NCI-H1105 treated with DMSO at 0.1 percent for 48 hours (cell line): Measurements from ENCODE around the gene OR11H7.
"Not testable (repeated sequence)": the region's sequence is repeated elsewhere in the genome, so short reads cannot be mapped to it uniquely, and the experiment has no call there.

ENCODE experiments used
- DNase-seq: peaks from one replicate; lab custom pipeline; 2025; lab: John Stamatoyannopoulos, UW

Gene OR11H7

DNA sequence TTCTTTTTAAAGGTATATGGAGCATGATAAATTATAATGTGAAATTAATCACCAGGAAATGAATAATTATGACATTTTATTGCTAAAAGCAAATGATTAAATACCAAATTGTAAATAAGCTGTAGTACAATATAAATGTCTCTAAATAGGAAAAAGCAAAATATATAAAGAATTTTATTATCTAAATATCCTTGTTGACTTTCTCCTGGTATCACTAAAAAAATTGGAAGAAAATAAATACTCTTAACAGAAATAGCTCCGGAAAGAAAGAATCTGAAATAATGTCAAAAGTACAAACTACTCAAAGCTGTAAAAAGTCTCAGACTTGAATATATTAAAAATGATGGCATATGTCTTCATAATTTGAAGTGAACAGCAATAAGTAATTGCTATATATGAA lies at the start of gene OR11H7:
OR11H7 (plus strand) TSS at position 301 of the 400 bp plus-strand sequence.
- no peak for DNase-seq

- no peak for DNase-seq
Observed at GRCh38 chr14:20179218-20179617, 49.6 kb upstream of the OR11H7 start.

DNA sequence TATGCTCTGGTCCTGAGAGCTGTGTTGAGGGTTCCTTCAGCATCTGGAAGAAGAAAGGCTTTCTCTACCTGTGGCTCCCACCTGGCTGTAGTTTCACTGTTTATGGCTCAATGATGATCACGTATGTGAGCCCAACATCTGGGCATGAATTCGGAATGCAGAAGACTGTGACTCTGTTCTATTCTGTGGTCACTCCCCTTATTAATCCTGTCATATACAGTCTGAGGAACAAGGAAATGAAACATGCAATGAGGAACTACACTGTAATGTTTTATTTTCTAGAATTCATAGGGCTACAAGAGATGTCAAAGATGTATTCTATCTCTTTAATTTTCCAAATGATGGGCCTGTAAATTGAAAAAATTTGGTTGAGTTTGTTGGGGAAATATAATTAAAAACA lies 48.9 kb upstream of the OR11H7 start:
- no peak for DNase-seq

GRCh38 chr14:20180486-20180885 lies 48.3 kb upstream of the OR11H7 start:
- no peak for DNase-seq

DNA sequence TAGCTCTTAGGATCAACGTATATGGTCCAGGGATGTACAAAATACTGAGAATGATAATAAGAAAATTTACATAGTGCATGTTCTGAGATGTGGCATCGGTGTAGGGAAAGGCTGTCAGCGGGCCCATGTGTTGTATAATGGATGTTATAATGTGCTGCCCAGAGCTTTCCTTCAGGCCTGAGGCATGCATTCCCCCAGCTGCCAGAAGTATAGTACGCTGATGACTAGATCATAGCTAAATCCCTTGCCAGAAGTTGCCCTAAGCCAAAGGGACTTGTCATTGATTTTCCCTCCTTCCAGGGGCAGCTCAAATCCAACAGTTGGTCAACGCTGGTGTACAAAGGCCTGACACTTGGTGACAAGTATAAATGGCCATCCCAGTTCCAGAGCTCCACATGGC lies 44.6 kb upstream of the OR11H7 start:
- no peak for DNase-seq

- no peak for DNase-seq
Observed at GRCh38 chr14:20190596-20190995, 38.2 kb upstream of the OR11H7 start, which contains the start of gene OR11G2. Gene OR11G2 (plus strand): TSS chr14:20190896. CDS start chr14:20197438, 6,542 bp downstream.

DNA sequence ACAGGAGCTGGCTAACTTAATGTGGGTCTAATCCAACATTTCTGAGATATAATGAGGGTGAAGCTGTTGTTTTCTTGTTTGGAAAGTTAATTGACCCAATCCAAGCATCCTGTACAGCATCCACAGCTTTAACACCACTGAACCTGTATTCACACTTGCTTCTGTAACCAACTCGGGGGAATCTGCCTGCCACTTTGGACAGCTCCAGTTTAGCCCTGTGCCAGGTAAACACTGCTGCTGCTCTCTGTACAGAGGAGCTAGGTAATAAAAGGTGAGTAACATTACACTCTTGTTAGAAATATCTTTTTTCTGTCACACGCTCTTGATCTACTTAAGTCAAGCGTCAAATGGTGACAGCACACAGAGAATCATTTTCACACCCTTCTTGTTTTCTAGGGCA lies 37.4 kb upstream of the OR11H7 start:
- no peak for DNase-seq

GRCh38 chr14:20194101-20194500 lies 34.7 kb upstream of the OR11H7 start:
- no peak for DNase-seq

DNA sequence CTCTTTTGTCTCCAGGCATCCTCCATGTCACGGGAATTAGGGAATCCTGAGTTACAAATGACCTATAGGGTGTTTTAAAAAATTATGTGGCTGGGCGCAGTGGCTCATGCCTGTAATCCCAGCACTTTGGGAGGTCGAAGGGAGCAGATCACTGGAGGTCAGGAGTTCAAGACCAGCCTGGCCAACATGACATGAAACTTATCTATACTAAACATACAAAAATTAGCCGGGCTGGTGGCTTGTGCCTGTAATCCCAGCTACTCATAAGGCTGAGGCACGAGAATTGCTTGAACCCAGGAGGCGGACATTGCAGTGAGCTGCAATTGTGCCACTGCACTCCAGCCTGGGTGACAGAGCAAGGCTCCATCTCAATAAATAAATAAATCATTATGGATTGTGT lies 33.6 kb upstream of the OR11H7 start:
- not testable (repeated sequence) for DNase-seq

GRCh38 chr14:20195911-20196310 lies 32.9 kb upstream of the OR11H7 start:
- peak; percentile 23 for DNase-seq

GRCh38 chr14:20197459-20197858 lies 31.3 kb upstream of the OR11H7 start:
- DNase-seq = no peak

DNA sequence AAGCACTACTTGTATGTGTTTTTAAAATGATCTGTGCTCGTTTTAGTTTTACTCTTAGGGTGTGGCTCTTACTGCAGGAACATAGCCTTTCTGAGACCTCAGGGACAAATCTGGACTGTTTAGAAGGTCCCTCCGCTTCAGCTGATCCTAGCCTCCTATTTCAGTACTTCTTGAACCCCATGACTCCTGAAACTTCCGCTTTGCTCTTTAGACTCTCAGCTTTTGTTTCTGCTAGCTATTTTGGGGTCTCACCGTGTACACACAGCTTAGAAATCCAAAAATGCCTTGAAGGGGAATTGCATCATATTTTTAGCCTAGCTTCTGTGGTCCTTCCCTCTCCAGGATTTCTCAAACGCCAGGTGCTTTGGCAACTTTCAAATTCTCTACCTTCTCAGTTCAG lies 29.8 kb upstream of the OR11H7 start:
- DNase-seq = no peak

- no peak for DNase-seq
Observed at GRCh38 chr14:20204721-20205120, 24.1 kb upstream of the OR11H7 start.

DNA sequence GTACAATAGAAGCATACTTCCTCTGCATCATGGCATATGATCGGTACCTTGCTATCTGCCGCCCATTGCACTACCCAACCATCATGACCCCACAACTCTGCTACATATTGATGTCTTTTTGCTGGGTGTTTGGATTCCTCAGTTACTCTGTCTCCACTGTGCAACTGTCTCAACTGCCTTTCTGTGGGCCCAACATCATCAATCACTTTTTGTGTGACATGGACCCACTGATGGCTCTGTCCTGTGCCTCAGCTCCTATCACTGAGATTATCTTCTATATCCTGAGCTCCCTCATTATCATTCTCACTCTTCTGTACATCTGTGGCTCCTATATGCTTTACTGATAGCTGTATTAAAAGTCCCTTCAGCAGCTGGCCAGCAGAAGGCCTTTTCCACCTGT lies 19.2 kb upstream of the OR11H7 start:
- no peak for DNase-seq

- DNase-seq = not testable (repeated sequence)
Observed at GRCh38 chr14:20212406-20212805, 16.4 kb upstream of the OR11H7 start.

DNA sequence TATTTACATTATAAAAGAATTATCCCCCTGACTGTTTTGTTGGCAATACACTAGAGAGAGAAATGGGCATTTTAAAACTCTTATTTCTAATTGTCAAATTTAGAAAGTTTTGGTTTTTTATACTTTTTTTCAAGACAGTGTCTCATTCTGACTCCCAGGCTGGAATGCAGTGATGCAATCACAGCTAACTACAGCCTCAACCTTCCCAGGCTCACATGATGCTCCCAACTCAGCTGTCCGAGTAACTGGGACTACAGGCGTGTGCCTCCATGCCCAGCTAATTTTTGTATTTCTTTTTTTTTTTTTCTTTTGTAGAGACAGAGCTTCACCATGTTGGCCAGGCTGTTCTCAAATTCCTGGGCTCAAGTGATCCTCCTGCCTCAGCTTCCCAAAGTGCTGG lies 13.6 kb upstream of the OR11H7 start:
- DNase-seq = no peak

DNA sequence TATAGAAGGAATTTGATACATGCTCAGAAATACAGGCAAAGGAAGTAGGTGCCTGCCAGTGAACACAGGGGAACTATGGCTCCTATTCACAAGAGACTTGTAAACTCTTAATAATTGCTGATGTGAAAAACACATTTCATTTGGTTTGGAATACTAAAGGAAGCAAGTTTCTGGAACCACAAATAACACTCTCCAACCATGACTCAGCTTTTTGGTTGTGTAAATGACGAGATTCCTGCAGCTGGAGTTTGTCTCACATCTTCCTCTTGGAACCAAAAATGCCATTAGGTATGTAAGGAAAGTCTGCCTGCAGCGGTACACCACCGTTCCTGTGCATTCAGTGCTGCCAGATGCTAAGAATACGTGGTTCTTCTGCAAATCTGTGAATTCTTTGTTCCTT lies 9.7 kb upstream of the OR11H7 start:
- DNase-seq = no peak

DNA sequence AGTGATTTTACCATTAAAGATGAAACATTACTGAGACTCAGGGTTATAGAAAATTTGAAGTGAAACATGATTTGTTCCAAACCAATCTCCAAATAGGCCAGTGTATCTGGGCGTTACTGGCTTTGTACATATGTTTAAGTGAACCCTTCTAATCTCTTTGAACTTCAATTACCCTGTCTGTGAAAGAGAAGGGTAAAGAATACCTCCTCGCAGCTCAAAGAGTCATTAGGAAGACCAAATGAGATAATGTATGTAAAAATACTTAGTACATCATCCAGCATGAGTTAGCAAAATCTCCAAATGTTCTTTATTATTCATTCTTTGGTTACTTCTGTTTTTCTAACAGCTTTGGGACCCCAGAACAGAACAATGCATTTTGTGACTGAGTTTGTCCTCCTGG lies 5.4 kb upstream of the OR11H7 start, which contains the start of gene OR11H6:
OR11H6 (plus strand) TSS at position 301 of the 400 bp plus-strand sequence; CDS start at position 301, 0 bp downstream.
- DNase-seq = no peak

DNA sequence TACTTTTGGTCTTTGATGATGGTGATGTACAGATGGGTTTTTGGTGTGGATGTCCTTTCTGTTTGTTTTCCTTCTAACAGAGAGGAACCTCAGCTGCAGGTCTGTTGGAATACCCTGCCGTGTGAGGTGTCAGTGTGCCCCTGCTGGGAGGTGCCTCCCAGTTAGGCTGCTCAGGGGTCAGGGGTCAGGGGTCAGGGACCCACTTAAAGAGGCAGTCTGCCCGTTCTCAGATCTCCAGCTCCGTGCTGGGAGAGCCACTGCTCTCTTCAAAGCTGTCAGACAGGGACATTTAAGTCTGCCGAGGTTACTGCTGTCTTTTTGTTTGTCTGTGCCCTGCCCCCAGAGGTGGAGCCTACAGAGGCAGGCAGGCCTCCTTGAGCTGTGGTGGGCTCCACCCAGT lies 6.6 kb downstream of the OR11H7 start:
- not testable (repeated sequence) for DNase-seq

DNA sequence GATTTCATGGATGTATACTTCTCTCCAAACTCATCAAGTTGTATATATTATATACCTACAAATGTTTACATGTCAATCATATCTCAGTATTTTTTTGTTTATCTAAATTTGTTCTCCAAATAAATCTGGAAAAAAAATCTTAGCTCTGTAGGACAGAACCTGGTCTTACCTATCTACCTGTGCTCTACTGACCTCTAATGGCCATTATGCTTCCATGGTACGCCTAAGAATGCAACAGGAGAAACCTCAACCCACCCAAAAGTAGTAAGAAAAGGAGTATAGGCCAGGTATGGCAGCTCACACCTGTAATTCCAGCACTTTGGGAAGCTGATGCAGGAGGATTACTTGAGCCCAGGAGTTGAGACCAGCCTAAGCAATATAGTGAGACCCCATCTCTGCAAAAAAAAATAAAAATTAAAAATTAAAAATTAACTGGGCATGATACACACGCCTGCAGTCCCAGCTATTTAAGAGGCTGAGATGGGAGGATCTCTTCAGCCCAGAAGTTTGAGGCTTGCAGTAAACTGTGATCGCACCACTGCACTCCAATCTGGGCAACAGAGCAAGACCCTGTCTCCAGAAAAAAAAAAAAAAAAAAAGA lies 19.0 kb downstream of the OR11H7 start:
- DNase-seq = peak; percentile 34

DNA sequence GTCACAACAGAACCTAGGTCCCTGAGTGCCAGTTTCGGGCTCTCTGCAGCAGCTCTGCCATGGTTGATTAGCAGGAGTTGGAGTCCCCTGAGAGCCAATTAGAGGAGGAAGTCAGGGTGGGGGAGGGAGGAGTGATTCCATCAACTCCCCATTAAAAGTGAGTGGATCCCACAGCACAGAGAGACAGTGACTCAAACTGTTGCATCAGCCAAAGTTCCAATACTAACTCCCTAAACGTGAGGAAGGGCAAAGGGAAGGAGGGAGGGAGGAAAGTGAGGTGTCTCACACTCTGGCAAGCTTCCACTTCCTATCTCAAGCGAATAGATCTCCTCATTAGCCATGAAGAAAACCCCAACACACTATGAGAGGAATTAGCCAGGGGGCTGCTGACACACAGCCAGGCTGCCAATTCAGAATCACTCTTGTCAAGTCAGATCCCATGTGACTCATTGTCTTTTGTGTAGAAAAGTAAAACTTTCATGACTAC lies 33.9 kb downstream of the OR11H7 start:
- no peak for DNase-seq

DNA sequence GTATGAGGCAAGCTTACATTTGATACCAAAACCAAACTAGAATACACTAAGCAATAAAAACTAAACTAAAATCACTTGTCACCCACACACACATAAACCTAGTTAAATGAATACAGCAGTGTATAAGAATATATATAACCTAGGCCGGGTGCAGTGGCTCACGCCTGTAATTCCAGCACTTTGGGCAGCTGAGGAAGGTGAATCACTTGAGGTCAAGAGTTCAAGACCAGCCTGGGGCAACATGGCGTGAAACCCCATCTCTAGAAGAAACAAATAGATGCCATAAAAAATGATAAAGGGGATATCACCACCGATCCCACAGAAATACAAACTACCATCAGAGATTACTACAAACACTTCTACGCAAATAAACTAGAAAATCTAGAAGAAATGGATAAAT lies 35.6 kb downstream of the OR11H7 start:
- not testable (repeated sequence) for DNase-seq

GRCh38 chr14:20274062-20274461 lies 45.3 kb downstream of the OR11H7 start:
- DNase-seq = no peak

- no peak for DNase-seq
Observed at GRCh38 chr14:20277409-20277808, 48.6 kb downstream of the OR11H7 start.
